OCI-M2 (cell line): ENCODE results near the gene MSI2.

Experiments
- DNase-seq: peaks from one replicate; lab custom pipeline; 2025; ENCODE audit not compliant: unreplicated experiment; lab: John Stamatoyannopoulos, UW

The MSI2 gene

GRCh38 chr17:57365420-57365819 is 109.1 kb downstream of the MSI2 start:
- no peak for DNase-seq

GRCh38 chr17:57366177-57366557 is 109.8 kb downstream of the MSI2 start:
- DNase-seq = no peak

GRCh38 chr17:57366558-57367351 is 110.4 kb downstream of the MSI2 start:
- DNase-seq = no peak

GRCh38 chr17:57368637-57369336 is 112.5 kb downstream of the MSI2 start:
- no peak for DNase-seq

- no peak for DNase-seq
These were observed 113.2 kb downstream of the MSI2 start for GRCh38 chr17:57369509-57369945.

- DNase-seq = no peak
These were observed 113.8 kb downstream of the MSI2 start for GRCh38 chr17:57370037-57370581.

GRCh38 chr17:57370619-57371018 is 114.3 kb downstream of the MSI2 start:
- no peak for DNase-seq

- DNase-seq = no peak
These were observed 115.8 kb downstream of the MSI2 start for GRCh38 chr17:57372156-57372555.

- no peak for DNase-seq
These were observed 116.7 kb downstream of the MSI2 start for GRCh38 chr17:57373048-57373447.

GRCh38 chr17:57373756-57374155 is 117.4 kb downstream of the MSI2 start:
- DNase-seq = no peak

- DNase-seq = no peak
These were observed 118.9 kb downstream of the MSI2 start for GRCh38 chr17:57375040-57375769.

GRCh38 chr17:57375770-57376225 is 119.5 kb downstream of the MSI2 start:
- DNase-seq = no peak

GRCh38 chr17:57377094-57377493 is 120.8 kb downstream of the MSI2 start:
- no peak for DNase-seq

GRCh38 chr17:57379237-57379894 is 123.0 kb downstream of the MSI2 start:
- peak; percentile 42 for DNase-seq

GRCh38 chr17:57379895-57380434 is 123.6 kb downstream of the MSI2 start:
- DNase-seq = no peak

- no peak for DNase-seq
These were observed 125.2 kb downstream of the MSI2 start for GRCh38 chr17:57381498-57381897.

GRCh38 chr17:57384219-57384618 is 127.9 kb downstream of the MSI2 start:
- no peak for DNase-seq

- DNase-seq = no peak
These were observed 129.7 kb downstream of the MSI2 start for GRCh38 chr17:57385975-57386374.

- DNase-seq = no peak
These were observed 131.3 kb downstream of the MSI2 start for GRCh38 chr17:57387575-57387974.

- DNase-seq = no peak
These were observed 131.9 kb downstream of the MSI2 start for GRCh38 chr17:57388131-57388725.
